OCI-LY1 (cell line): Measurements from ENCODE around the gene GBX1.

ENCODE experiments used
- EZH2 ChIP-seq: fragments of 200-600 bp; sonication (generic), shearing (Covaris generic); IDR thresholded peaks from 2 replicates; pipeline ENCODE4 v1.8.0; 2017; ENCODE audit warnings: borderline replicate concordance, mixed run types, mild to moderate bottlenecking, antibody characterized with exemption, low read length, moderate library complexity, mixed read lengths
- TF ChIP-seq, protein P1 (sequence below): fragments of 200-600 bp; sonication (generic), shearing (Covaris generic); IDR thresholded peaks from 2 replicates; pipeline ENCODE4 v1.5.1; 2017; ENCODE audit warnings: mild to moderate bottlenecking, antibody characterized with exemption, low read length, moderate library complexity, mixed read lengths

DNA sequence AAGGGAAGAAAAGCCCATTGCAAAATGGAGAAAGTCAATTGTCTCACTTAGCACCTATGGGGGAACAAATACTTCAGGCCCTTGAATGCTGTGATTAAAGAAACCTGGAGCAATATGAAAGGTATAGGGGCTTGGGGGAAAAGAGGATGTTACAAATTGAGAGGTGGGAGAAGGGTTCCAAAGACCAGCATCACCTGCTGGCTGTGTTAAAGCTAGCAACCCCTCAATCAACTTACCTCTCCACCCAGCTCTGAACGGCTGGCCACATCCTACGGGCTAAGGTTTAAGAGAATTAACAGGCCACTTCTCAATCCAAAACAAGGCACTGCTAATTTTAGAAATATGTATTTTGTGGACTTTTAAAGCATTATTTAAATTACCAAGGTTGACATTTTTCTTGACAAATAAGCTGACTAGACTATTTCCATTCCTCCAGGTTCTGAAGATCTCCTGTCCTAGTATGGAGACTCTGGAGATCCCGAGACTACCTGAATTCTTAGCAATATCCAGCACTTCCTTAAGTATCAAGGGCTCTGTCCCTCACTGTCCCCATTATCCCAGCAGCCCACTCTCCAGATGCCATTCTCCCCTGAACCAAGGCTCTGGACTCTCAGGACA lies 43.8 kb upstream of the GBX1 start:
- TF ChIP-seq, protein P1, sequence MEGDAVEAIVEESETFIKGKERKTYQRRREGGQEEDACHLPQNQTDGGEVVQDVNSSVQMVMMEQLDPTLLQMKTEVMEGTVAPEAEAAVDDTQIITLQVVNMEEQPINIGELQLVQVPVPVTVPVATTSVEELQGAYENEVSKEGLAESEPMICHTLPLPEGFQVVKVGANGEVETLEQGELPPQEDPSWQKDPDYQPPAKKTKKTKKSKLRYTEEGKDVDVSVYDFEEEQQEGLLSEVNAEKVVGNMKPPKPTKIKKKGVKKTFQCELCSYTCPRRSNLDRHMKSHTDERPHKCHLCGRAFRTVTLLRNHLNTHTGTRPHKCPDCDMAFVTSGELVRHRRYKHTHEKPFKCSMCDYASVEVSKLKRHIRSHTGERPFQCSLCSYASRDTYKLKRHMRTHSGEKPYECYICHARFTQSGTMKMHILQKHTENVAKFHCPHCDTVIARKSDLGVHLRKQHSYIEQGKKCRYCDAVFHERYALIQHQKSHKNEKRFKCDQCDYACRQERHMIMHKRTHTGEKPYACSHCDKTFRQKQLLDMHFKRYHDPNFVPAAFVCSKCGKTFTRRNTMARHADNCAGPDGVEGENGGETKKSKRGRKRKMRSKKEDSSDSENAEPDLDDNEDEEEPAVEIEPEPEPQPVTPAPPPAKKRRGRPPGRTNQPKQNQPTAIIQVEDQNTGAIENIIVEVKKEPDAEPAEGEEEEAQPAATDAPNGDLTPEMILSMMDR: no peak
- TF ChIP-seq EZH2: no peak
